ENCODE measurements around the gene RIMS3.
A peak's percentile ranks its signal among the peaks of the same experiment; 100 is the strongest.

RIMS3 gene

GRCh38 chr1:40653851-40654537 is 11.5 kb downstream of the RIMS3 start:
- peak in 1 of 56 donors; percentile 28 for DNase-seq

- DNase-seq, result no peak
Measured at GRCh38 chr1:40652979-40653378, 12.5 kb downstream of the RIMS3 start.

GRCh38 chr1:40652468-40652867 is 13.0 kb downstream of the RIMS3 start:
- no peak for DNase-seq

DNA sequence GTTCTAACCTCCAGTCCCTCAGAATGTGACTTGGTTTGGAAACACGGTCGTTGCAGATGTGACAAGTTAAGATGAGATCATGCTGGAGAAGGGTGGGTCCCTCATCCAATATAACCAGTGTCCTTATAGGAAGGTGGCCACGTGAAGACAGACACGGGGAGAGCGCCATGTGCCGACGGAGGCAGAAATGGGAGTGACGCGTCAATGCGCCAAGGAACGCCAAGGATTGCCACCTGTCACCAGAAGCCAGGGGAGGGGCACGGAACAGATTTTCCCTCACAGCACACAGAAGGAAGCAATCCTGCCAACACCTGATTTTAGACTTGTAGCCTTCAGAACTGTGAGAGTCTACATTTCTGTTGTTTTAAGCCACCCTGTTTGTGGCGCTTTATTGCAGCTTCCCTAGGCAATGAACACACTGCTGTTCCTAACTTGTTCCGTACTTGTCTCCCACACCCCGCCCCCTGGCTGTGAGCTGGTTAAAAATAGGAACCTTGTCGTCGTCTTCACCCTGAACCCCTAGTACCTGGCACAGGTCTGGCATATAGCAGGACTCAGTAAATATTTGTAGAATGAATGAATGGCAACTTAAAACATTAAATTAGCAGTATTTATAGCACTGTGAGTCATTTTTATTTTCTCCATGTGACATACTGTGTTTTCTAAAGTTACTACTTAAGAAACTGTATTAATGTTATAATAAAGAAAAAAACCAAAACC is 14.2 kb downstream of the RIMS3 start:
- peak in 16 of 56 donors; percentile 9 to 70 (median 41) for DNase-seq

DNA sequence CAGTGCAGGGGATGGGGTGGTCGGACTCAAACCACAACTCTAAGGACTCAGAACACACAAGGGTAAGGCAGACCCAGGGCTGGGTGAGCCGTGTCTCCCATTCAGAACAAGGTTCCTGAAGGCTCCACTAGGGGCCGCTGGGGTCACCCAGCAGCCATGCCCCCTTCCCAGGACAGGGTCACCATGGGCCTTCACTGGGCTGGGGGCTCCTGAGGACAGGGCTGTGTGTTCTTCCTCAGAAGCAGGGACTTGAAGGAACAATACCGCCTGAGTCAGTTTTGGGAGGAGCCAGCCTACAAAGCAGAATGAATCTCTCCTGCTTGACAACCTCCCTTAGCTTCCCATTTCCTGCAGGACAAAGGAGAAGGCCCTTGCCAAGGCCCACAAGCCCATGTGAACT is 15.4 kb downstream of the RIMS3 start:
- no peak for DNase-seq

GRCh38 chr1:40649592-40649930 is 15.9 kb downstream of the RIMS3 start:
- DNase-seq, result peak in 2 of 56 donors; percentile 9 to 15

DNA sequence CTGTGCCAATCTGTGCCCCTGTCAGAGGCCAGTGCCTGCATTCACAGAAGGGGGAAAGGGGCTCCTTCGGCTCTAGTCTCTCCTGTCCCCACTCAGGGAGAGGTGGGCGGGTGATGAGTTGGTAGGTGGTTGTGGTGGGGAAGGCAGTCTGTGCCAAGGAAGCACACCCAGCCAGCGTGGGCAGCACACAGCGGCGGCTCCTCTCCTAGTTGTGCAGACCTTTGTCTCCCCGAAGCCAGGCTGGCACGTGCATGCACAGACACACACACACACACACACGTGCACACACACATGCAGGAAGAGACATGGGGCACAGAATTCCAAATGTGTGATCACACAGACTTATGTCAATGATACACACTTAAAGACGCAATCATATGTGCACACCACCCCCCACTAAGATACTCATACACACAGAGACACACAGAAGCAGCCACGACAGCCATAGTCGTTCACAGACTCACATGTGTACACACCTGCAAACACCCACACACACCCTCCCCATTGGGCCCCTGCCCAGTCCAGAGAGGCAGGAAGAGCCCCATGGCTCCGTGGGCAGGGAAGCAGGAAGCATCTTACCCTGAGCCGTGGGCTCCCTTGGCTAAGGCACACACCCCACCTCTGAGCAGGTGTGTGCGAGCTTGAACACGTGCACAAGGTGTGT is 16.4 kb downstream of the RIMS3 start:
- DNase-seq, result peak in 7 of 56 donors; percentile 10 to 61 (median 22)

DNA sequence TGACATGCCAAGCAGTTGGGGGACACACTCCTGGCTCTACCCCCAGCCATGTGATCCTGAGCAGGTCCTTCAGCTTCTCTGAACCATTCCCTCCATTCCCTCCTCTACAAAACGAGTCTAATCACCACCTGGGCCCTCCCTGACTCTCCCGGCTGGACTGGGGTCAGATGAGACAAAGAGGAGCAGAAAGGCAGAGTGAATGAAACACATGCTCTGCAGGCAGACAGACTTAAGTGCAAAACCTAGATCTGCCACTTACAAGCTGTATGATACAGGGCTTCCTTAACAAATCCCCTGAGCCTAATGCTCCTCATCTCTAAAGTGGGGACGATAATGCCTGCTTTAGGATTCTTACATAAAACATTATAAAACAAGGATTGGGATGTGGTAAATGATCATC is 17.3 kb downstream of the RIMS3 start:
- no peak for DNase-seq

GRCh38 chr1:40646315-40646714 is 19.2 kb downstream of the RIMS3 start:
- DNase-seq, result no peak

- DNase-seq, result no peak
Measured at GRCh38 chr1:40645118-40645680, 20.3 kb downstream of the RIMS3 start.

DNA sequence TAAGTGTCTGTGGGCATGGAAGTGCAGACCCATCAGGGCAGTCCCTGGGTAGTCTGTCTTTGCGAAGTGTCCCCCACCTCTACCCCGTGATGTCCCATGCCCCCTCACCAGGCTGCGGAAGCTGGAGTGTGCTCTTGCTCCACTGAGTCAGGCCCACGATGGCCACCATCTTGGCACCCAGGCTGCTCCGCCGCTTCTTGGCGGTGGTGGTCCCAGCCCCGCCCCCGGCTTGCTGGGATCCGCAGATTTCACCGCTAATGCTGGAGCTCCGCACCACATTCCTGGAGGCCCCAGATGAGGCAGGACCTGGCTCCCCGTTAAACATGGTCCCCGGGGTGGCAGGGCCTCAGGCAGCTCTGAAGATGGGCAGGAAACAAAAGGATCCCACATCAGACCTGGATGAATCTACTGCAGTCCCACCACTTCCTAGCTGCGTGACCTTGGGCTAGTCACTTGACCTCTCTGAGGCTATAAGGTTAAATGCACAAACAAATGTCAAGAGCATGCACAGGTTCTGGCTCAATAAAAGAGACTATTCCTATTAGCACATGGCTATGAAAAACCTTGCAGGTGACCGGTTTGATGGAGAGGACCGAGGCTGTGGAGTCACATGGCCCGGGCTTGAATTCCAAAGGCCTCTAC is 23.8 kb downstream of the RIMS3 start:
- DNase-seq, result no peak

DNA sequence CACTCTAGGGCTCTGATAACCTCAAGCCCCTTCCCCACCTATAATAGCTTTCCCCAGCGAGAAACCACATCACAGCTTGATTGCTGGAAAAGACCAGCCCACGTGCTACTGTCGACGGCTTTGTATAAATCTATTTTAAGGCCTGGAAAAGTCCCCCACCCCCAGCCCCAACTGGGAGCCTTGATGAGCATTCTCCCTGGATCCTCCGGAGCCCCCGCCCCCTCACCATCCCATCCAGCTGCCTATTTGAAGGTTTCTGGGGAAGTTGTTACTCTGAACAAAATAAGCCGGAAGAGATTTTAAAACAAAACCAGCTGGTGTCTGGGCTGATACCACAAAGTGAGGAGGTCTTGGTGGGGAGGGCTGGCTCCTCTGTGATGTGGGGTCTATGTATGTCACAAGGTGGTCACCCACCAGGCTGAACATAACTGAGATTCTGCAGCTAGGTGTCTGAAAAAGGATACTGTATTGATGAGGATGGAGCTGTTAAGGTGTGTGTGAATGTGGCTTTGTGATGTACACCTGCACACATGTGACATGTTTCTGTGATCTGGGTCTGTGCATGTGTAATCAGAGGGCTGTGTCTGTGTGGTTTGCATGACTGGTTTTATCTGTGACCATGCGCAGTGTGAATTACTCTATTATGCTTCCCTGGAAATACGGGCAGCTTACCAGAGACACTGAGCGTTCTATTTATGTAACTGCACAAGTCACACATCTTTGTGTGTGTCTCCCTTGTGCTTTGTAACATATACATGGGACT is 25.0 kb downstream of the RIMS3 start:
- peak in 5 of 56 donors; percentile 16 to 40 (median 20) for DNase-seq

- DNase-seq, result no peak
Measured at GRCh38 chr1:40638097-40639036, 27.1 kb downstream of the RIMS3 start.

DNA sequence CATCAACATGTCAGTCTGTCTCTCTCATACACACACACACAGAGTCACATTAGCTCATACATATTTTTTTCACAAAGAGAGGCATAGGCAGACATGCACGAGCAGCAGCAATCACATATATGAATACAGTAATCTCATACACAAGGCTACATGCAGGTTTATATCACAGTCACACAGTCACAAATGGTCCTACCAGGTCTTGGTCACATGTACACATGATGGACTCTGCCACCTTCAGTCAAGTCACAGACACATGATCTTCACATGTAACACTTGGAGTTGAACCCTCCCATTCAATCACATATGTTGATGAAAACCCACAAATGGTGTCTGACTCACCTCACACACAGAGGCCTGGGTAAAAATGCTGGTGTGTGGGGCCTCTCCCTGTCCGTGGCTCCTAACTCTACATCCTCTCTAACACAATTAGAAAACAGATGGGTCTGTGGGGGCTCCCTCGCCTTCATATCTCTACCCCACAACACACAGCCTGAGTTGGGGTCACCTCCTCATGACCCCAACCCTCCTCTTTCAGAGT is 27.9 kb downstream of the RIMS3 start:
- no peak for DNase-seq

- DNase-seq, result peak in 3 of 56 donors; percentile 9 to 25 (median 16)
Measured at GRCh38 chr1:40636777-40637176, 28.7 kb downstream of the RIMS3 start.

GRCh38 chr1:40635763-40636500 is 29.6 kb downstream of the RIMS3 start:
- DNase-seq, result no peak

DNA sequence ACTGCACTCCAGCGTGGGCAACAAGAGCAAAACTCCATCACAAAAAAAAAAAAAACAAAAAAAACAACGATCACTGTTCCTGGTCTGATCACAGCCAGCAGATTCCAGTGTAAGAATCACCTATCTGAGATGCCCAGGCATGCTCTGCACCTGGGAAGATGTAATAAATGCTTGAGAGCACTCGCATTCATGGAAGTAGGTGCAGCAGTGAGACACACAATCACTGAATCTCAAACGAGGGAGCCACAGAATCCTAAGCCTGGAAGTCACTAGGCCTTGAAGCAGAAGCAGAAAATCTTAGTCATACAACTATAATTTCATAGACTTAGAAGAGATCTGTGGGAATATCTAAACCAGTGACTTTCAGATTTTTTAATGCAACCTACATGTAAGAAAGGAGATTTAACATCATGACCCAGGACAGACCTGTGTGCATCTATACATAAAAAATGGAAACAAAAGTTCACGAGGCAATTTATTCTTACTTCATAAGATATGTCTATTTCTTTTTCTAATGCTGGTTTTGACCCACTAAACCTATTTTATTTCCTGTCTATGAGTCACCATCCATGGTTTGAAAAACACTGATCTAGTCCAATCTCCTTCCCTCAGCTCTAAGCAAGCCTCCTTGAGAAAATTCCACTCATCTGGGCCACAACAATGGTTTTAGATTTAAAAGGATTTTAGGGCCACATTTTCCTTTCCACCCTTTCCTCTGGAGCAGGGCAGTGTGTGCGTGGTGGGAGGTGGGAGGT is 30.4 kb downstream of the RIMS3 start:
- DNase-seq, result no peak

DNA sequence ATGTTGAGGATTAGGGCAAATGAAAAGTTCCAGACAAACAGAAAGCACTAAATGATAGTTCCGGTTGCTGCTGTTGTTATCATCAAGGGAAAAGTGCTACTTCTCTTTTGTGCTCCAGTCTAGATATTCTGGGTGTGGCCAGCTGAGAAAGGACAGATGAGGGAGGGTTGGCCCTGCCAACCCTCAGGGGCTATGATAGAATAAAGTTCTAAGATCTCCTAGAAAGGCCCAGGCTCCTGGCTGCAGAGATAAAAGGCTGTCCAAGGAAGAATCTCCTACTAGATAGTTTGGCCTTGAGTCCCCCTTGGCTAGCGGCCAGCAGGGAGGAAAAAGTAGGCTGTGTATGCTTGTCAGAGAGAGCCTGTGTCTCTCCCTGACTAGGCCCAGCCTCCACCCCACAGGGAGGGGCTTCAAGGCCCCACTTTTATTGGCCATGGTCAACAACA is 31.5 kb downstream of the RIMS3 start:
- DNase-seq, result peak in 5 of 56 donors; percentile 8 to 80 (median 16)

All from amygdala (tissue), 56 donors.